HG02571 (cell line): ENCODE data around the gene RFX1.
"Not testable (repeated sequence)": the region's sequence is repeated elsewhere in the genome, so short reads cannot be mapped to it uniquely, and the experiment has no call there.

Experiments used
- ATAC-seq: cut with Tn5 transposase; IDR thresholded peaks from one replicate; pipeline ENCODE4 v1.9.1; 2021; ENCODE audit warnings: mild to moderate bottlenecking, moderate library complexity; ENCODE audit not compliant: unreplicated experiment

The RFX1 gene

DNA sequence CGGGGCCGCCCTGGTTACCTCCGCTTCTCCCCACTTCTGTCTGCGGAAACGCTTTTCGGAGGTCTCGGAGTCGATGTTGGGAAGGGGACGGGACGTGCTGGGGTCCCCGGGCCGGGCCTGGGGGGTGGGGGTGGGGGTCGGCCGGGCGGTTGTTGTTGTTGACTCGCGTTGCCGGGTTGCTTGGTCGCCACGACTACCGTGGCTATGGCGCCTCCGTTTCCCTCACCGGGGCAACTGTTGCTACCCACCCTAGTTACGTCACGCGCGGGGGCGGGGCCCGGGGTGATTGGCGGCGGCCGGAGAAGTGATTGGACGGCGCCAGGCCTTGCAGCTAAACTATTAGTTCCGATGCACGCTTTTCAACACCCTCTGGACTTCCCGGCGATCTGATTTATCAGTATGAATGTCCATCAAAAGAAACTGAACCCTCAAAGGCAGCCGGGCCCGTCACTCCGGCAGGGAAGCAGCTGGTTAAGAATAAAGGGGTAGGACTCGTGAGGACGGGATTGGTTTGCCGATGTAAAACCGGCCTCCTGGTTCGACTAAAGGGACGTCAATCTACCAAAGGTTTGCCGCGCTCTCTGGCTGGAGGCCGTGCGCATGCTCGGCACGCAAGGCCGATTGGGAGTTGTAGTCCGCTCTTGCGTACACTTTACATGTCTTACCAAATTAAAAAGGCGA, at the start of gene RFX1:
Gene RFX1, minus strand, starts transcription at position 236 of the 681 bp plus-strand sequence. CDS start 12,477 bp downstream, outside the sequence.
- peak; percentile 72 for ATAC-seq

DNA sequence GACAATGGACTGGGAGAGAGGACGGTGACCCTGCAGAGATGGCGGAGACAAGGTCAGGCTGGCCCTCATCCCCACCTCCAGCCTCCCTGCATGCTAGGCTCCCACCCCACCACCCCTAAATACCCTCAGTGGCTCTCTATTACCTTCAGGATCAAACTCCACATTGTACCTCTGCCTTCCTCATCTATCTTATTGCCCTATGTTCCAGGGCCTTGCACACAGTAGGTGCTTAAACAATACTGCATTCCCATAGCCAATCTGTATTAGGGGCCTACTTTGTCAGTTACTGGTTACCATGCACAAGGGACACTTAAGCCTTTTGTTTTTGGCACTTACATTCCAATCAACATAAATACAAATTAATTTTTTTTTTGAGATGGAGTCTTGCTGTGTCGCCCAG, 49.3 kb upstream of the RFX1 start:
- ATAC-seq: no peak

DNA sequence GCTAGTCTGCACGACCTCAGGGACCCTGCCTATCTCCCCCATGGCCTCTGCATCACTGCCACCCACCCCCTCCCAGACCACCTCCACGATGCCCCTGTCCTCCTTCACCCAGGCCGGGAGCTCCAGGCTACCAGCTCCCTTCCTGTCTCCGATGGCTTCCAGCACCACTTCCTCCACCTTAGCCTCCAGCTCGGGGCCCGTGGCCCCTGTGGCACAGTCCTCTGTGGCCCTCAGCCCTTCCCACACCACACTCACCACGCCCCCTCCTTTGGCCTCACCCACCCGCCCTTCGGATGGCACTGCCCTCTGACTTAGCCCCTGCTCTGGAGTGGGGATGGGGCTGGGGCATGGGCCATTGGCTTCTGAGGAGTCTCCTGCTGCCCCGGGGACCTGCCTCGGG, 48.6 kb upstream of the RFX1 start:
- no peak for ATAC-seq

DNA sequence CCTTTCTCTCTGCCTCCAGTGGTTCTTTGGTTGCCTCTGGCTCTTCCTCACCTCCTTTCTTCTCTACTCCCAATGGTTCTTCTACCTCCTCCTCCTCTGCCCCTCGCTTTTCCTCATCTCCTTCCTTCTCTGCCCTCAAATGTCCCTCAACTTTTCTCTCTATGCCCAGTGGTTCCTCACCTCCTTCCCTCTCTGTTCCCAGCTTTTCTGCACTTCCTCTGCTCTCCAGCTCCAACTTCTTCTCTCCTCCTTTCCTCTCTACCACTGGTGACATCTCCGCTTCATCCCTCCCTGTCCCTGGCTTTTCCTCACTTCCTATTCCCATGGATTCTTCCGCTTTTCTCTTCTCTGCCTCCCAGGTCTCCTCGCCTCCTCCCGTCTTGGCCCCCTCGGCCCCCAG, 48.0 kb upstream of the RFX1 start:
- no peak for ATAC-seq

DNA sequence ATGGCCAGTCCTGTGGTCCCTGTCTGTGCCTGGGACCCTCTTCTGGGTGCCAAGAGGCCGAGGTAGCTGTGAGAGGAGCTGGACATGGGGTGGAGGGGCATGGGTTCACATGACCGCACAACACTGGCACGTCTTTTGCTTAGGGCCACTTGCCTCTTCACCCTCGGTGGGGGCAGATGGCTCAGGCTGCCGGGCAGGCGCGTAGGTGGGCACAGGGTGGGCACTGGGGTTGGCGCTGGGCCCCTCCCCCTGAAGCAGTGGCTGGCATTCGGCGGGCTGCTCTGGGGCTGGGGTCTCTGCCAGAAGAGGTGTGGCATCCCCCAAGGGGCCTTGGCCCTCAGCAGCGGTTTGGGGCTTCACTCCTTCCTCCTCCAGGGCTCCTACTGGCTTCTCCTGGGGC, 47.4 kb upstream of the RFX1 start:
- no peak for ATAC-seq

DNA sequence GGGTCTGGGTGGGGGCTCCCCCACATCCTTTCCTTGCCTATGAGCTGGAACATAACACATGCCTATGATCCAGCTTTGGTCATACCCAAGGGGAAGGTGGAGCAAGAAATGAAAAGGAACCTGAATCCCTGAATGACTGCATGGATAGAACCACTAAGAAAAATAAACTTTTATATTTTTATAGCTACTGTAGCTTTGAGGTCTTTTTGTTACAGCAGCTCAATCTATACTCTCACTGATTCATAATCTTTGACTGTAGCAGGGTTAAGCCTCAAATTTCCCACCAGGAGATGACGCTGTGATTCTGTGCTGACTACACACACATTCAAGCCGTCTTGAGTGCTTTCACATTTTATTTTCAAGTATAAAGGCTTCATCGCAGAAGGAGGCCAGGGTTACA, 46.9 kb upstream of the RFX1 start:
- ATAC-seq: no peak

DNA sequence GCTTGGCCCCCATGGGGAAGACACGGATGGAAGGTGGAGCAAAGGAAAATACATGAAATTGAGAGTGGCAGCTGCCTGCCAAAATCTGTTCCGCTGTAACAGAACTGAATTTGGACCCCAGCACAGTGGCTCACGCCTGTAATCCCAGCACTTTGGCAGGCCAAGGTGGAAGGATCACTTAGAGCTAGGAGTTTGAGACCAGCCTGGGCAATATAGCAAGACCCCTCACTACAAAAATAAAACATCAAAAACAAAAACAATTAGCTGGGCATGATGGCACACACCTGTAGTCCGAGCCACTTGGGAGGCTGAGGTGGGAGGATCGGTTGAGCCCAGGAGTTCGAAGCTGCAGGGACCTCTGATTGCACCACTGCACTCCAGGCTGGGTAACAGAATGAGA, 46.4 kb upstream of the RFX1 start:
- no peak for ATAC-seq

DNA sequence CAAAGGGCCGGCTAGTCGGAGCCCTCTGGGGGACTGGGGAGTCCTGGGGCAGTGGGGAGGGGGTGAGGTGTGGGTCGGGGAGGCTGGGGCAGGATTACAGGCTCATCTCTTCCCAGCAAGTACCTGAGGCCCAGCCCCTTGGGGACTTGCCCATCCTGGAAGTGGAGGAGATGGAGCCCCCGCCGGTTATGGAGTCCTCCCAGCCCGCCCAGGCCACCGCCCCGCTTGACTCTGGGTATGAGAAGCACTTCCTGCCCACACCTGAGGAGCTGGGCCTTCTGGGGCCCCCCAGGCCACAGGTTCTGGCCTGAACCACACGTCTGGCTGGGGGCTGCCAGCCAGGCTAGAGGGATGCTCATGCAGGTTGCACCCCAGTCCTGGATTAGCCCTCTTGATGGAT, 45.9 kb upstream of the RFX1 start:
- no peak for ATAC-seq

DNA sequence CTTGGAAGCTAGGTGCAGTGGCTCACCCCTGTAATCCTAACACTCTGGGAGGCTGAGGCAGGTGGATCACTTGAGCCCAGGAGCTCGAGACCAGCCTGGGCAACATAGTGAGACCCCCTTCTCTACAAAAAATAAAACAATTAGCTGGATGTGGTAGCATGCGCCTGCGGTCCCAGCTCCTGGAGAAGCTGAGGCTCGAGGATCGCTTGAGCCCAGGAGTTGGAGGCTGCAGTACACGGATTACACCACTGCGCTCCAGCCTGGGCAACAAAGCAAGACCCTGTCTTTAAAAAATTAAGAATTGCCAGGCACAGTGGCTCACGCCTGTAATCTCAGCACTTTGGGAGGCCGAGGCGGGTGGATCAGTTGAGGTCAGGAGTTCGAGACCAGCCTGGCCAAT, 44.8 kb upstream of the RFX1 start:
- ATAC-seq: not testable (repeated sequence)

DNA sequence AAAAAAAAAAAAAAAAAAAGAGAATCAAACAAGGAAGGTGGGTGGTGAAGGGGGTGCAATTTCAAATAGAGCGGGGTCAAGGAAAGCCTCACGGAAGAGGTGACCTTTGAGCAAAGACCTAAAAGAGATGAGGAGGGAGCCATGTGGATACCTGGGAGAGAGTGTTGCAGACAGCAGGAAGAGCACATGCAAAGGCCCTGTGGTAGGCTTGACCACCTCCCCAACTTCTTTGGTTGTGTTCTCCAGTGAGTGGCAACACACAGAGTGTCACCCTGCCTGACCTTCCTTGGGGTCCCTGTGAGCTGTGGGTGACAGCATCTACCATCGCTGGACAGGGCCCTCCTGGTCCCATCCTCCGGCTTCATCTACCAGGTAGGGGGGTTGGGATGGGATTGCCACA, 44.4 kb upstream of the RFX1 start:
- ATAC-seq: no peak

DNA sequence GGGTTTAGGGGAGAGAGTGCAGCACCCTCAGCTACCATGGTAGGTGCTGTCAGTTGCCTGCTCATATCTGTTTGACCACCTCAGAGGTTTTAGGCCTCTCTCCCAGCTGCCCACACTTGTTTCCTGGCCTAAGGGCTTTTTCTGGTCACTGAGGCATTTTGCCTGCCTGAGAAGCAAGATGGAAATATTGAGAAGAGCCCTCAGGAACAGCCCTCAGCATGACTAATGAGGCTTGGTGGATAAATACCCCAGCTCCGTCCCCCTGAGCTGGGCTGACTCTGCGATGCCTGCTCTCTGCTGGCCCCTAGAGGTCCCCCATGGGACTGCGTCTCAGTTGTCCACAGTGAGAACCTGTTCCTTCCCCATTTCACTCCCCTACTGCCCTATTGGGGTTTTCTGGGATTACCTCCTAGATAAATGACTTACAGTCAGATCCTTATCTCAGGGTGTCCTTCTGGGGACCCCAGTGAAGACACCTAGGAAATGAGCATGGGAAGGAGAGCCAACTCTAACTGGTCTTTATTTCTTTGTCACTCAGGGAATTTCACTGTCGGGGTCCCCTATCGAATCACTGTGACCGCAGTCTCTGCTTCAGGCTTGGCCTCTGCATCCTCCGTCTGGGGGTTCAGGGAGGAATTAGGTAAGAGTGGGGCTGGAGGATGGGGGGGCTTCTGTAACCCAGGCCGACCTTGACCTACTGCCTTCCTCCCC, 42.5 kb upstream of the RFX1 start:
- ATAC-seq: no peak

DNA sequence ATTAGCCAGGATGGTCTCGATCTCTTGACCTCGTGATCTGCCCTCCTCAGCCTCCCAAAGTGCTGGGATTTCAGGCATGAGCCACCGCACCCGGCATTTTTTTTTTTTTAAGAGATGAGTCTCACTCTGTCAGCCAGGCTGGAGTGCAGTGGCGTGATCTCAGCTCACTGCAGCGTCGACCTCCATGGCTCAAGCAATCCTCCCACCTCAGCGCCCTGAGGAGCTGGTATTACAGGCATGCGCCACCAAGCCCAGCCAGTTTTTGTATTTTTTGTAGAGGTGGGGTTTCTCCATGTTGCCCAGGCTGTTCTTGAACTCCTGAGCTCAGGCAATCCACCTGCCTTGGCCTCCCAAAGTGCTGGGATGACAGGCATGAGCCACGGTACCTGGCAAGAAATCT, 41.7 kb upstream of the RFX1 start:
- ATAC-seq: not testable (repeated sequence)

DNA sequence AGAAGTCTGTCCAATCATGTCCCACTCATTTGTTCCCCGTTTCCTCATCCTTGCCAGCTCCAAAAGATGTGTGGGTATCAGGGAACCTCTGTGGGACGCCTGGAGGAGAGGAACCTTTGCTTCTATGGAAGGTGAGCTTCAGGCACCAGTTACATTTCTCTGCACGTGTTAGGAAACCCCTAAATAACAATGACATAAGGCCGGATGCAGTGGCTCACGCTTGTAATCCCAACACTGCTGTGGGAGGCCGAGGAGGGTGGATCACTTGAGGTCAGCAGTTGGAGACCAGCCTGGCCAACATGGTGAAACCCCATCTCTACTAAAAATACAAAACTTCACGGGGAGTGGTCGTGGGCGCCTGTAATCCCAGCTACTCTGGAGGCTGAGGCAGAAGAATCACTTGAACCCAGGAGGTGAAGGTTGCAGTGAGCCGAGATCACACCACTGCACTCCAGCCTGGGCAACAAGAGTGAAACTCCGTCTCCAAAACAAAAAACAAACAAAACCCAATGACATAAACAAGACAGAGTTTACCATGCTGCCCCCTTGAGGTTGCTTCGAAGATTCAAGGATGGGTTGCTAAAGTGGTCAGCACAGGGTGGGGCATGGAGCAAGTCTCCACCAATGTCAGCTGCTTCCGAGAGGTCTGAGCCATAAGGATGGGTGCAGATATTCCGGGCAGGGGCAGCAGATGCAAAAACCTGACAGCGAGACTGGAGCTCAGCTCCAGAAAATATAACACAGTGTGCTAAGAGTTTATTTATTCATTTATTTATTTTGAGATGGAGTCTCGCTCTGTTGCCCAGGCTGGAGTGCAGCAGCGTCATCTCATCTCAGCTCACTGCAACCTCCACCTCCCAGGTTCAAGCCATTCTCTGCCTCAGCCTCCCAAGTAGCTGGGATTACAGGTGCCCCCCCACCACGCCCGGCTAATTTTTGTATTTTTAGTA, 36.8 kb upstream of the RFX1 start:
- not testable (repeated sequence) for ATAC-seq

DNA sequence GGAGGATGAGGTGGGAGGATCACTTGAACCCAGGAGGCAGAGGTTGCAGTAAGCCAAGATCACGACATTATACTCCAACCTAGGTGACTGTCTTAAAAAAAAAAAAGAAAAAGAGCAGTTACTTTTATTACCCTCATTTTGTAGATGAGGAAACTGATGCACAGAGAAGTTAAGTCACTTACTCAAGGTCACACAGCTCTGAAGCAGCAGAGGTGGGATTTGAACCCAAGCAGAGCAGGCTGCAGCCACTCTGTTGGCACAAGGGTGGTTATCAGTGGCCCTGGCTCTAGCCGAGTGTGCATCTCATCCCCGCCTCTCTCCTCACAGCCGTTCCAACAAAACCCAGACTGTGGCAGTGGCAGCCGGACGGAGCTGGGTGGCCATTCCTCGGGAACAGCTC, 33.1 kb upstream of the RFX1 start:
- no peak for ATAC-seq

DNA sequence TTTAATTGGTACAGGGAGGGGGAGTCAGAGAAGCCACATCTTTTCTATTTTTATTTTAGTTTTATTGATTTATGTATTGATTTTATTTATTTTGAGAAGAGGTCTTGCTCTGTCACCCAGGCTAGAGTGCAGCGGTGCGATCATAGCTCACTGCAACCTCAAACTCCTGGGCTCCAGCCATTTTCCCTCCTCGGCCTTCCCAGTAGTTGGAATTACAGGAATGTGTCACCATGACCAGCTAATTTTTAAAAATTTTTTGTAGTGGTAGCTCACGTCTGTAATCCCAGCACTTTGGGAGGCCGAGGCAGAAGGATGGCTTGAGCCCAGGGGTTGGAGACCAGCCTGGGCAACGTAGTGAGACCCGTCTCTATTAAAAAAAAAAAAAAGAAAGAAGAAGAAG, 29.6 kb upstream of the RFX1 start:
- no peak for ATAC-seq

DNA sequence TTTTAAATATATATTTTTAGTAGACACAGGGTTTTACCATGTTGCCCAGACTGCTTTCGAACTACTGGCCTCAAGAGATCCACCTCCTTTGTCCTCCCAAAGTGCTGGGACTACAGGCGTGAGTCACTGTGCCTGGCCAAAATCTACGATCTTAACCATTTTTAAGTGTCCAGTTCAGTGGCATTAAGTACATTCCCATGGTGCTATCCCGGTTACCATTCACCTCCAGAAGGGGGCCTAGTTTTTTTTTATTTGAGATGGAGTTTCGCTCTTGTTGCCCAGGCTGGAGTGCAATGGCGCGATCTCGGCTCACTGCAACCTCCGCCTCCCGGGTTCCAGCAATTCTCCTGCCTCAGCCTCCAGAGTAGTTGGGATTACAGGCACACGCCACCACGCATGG, 29.0 kb upstream of the RFX1 start:
- ATAC-seq: not testable (repeated sequence)

DNA sequence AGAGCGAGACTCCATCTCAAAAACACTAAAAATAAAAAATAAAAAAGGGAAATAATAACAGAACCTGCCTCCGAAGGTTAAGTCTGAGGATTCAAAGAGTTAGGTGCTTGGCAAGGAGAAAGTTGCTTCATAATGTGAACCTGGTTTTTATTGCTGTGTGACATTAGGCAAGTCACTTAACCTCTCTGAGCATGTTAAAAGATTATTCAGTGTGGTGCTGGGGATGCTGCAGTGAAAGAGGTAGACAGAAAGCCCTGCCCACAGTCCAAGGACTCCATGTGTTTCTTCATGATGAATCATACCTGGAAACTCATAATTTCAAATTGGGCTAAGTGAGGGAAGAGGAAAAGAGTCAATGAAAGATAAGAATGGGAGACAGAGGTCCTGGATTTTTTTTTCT, 27.8 kb upstream of the RFX1 start:
- ATAC-seq: no peak

DNA sequence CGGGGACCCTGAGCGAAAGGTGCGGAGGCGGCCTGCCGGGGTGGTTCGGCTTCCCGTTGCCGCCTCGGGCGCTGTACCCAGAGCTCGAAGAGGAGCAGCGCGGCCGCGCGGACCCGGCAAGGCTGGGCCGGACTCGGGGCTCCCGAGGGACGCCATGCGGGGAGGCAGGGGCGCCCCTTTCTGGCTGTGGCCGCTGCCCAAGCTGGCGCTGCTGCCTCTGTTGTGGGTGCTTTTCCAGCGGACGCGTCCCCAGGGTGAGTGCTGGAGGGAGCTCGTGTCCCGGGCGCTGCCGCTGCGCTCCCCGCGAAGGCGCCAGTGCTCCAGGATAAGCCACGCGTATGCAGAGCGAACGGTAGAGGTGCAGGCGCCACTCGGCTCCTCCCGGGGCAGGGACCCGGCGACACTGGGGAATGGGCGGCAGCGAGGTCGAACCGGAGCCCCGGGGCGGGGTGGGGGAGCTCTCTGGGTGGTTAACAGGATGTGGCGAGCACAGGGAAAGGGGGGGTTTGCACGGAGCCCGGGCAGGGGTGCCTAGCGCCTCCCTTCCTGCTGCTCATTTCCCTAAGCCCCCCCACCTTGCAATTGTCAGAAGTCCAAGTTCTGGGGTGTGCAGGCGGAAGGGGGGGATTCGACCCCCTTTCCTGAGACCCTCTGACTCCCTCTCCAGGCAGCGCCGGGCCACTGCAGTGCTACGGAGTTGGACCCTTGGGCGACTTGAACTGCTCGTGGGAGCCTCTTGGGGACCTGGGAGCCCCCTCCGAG, 25.8 kb upstream of the RFX1 start, which contains the start of gene IL27RA:
Gene IL27RA, plus strand, starts transcription at position 44 of the 762 bp plus-strand sequence. Its CDS starts 111 bp downstream, at position 155.
- ATAC-seq: no peak

DNA sequence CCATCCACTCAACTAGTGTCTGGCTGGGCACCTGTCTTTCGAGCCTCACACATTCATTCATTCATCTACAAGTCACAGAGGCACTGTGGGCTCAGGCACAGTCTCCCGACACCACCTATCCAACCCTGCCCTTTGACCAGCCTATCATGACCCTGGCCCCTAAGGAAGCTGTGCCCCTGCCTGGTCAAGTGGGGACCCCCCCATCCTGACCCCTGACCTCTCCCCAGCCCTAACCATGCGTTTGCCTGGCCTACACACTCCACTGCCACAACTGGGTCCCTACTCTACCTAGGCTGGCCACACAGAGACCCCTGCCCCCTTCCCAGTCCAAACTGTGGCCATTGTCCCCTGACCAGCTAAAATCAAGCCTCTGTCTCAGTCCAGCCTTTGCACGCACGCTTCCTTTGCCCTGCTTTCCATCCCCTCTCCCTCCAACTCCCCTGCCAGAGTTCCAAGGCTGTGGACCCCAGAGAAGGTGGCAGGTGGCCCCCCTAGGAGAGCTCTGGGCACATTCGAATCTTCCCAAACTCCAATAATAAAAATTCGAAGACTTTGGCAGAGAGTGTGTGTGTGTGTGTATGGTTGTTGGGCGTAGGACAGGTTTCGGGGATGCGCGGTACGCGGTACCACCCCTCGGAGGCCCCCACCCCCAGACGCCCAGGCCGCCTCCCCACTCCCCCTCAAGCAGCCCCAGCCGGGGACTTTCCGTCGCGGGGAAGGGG, 25.0 kb upstream of the RFX1 start:
- ATAC-seq: no peak

DNA sequence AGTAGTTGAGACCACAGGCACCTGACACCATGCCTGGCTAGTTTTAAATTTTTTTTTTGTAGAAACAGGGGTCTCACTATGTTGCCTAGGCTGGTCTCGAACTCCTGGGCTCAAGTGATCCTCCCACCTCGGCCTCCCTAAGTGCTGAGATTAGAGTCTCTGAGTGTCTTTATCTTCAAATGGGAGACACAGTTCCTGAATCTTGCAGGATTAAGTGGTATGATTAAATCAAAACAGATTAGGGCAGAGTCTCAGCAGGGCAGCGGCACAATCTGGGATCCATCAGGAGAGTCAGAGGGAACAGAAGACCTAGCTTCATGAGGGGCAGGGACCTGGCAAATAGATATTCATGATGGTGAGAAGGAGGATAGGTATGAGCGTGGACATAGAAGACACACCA, 22.8 kb upstream of the RFX1 start:
- no peak for ATAC-seq
